Neutrophil (primary cell): ENCODE results near the gene HSFX3.
"Not testable (repeated sequence)": the region's sequence is repeated elsewhere in the genome, so short reads cannot be mapped to it uniquely, and the experiment has no call there.

Experiments
- H3K27ac ChIP-seq: fragments of 200-600 bp; sonication (generic); 2 replicates; pipeline ENCODE4 v1.5.1; 2016; ENCODE audit warnings: mild to moderate bottlenecking, moderate library complexity
- H3K27me3 ChIP-seq: fragments of 200-600 bp; sonication (generic); 2 replicates; pipeline ENCODE4 v1.6.0; 2016; ENCODE audit warnings: mild to moderate bottlenecking
- H3K36me3 ChIP-seq: fragments of 200-600 bp; sonication (generic); 2 replicates; pipeline ENCODE4 v1.5.1; 2017
- H3K4me1 ChIP-seq, 2 experiments: fragments of 200-600 bp in 1 of 2; sonication (generic) in 1 of 2; 1 replicate in 1 of 2; 2 replicates in 1 of 2; pipeline versions ENCODE4 v1.5.1 to v1.6.1; 2013 to 2016; ENCODE audit warnings: low read depth in 1 of 2, low read length in 1 of 2, mild to moderate bottlenecking in 1 of 2, moderate library complexity in 1 of 2; ENCODE audit not compliant: control insufficient read depth in 1 of 2, insufficient read depth in 1 of 2
- H3K4me3 ChIP-seq, 2 experiments: fragments of 200-600 bp in 1 of 2; sonication (generic) in 1 of 2; 1 replicate in 1 of 2; 2 replicates in 1 of 2; pipeline ENCODE4 v1.5.1; 2013 to 2016; ENCODE audit warnings: low read depth in 1 of 2, low read length in 1 of 2, mild to moderate bottlenecking in 1 of 2, moderate library complexity in 1 of 2
- H3K9me3 ChIP-seq: fragments of 200-600 bp; sonication (generic); 2 replicates; pipeline ENCODE4 v1.5.1; 2016
- CTCF ChIP-seq: fragments of 200-600 bp; sonication (generic); IDR thresholded peaks from 2 replicates; pipeline ENCODE4 v1.5.1; 2016; ENCODE audit warnings: antibody characterized with exemption

The HSFX3 gene

GRCh38 chrX:149527705-149528104 lies 22.0 kb downstream of the HSFX3 start:
- Histone ChIP-seq H3K4me1 (peaks cover 15 to 18% of the 10 kb centered on the region in 2 experiments), H3K9me3 (no peaks in the 10 kb centered on the region), H3K4me3 (no peak overlapping the region), H3K36me3 (no peaks in the 10 kb centered on the region), H3K27ac (no peak overlapping the region), H3K27me3 (no peaks in the 10 kb centered on the region)
- peak; percentile 31 for TF ChIP-seq CTCF

- peak overlapping the region; percentile 88 for H3K27ac ChIP-seq
- H3K36me3 ChIP-seq, H3K27me3 ChIP-seq, H3K9me3 ChIP-seq: not testable (repeated sequence)
- H3K4me3 ChIP-seq: peak overlapping the region in 1 of 2 experiments; percentile 32
- H3K4me1 ChIP-seq: peaks cover 14 to 15% of the 10 kb centered on the region in 2 experiments
Observed at GRCh38 chrX:149526318-149527033, 23.2 kb downstream of the HSFX3 start.

GRCh38 chrX:149525903-149526302 lies 23.8 kb downstream of the HSFX3 start:
- Histone ChIP-seq H3K27ac (peak overlapping the region; percentile 88), H3K4me3 (peak overlapping the region; percentile 32 to 35), H3K4me1 (peaks cover 12 to 15% of the 10 kb centered on the region in 2 experiments)
- H3K9me3 ChIP-seq, H3K36me3 ChIP-seq, H3K27me3 ChIP-seq: not testable (repeated sequence)

GRCh38 chrX:149525389-149525788 lies 24.3 kb downstream of the HSFX3 start:
- Histone ChIP-seq H3K4me3 (peak overlapping the region; percentile 32 to 35), H3K4me1 (peaks cover 12 to 15% of the 10 kb centered on the region in 2 experiments), H3K27ac (peak overlapping the region; percentile 88)
- H3K36me3 ChIP-seq, H3K9me3 ChIP-seq, H3K27me3 ChIP-seq: not testable (repeated sequence)

GRCh38 chrX:149522916-149523315 lies 26.8 kb downstream of the HSFX3 start:
- Histone ChIP-seq H3K36me3 (no peaks in the 10 kb centered on the region), H3K27ac (no peak overlapping the region), H3K9me3 (no peaks in the 10 kb centered on the region)

GRCh38 chrX:149521438-149521837 lies 28.3 kb downstream of the HSFX3 start:
- peaks cover 13 to 15% of the 10 kb centered on the region in 2 experiments for H3K4me1 ChIP-seq
- H3K9me3 ChIP-seq: no peaks in the 10 kb centered on the region
- H3K27me3 ChIP-seq: no peaks in the 10 kb centered on the region
- no peak overlapping the region for H3K4me3 ChIP-seq
- no peak overlapping the region for H3K27ac ChIP-seq
- no peaks in the 10 kb centered on the region for H3K36me3 ChIP-seq
- no peak for TF ChIP-seq CTCF

More at GRCh38 chrX:149522916-149523315, 26.8 kb downstream of the HSFX3 start:
- Histone ChIP-seq H3K4me1 (peaks cover 12 to 15% of the 10 kb centered on the region in 2 experiments), H3K27me3 (no peaks in the 10 kb centered on the region), H3K4me3 (no peak overlapping the region)
- no peak for TF ChIP-seq CTCF

- not testable (repeated sequence) for H3K4me3 ChIP-seq
Observed at GRCh38 chrX:149520636-149521277, 29.0 kb downstream of the HSFX3 start.

More at GRCh38 chrX:149520636-149521277, 29.0 kb downstream of the HSFX3 start:
- not testable (repeated sequence) for H3K36me3 ChIP-seq, H3K9me3 ChIP-seq, H3K27me3 ChIP-seq, H3K27ac ChIP-seq
- H3K4me1 ChIP-seq: peaks cover 14 to 15% of the 10 kb centered on the region in 2 experiments
